K562 (cell line): Measurements from ENCODE around the gene THAP4. TPM values are rescaled to one million over a fixed set of nuclear protein-coding genes. Genes with fewer than 3 reads are reported as not detected.

Experiments
- CBFB ChIP-seq: sonication (generic); formaldehyde crosslinking; IDR thresholded peaks from 2 replicates; pipeline ENCODE4 v1.4.0; 2020; ENCODE audit warnings: mild to moderate bottlenecking, missing genetic modification reagents
- CHD1 ChIP-seq: fragments of 200-600 bp; sonication (generic); IDR thresholded peaks from one replicate; pipeline ENCODE4 v1.6.1; 2012; ENCODE audit warnings: mild to moderate bottlenecking, moderate library complexity, low read length, inconsistent platforms
- ELK1 ChIP-seq: sonication (generic); formaldehyde crosslinking; IDR thresholded peaks from 2 replicates; pipeline ENCODE4 v1.8.1; 2022; ENCODE audit warnings: missing genetic modification reagents
- ETV5 ChIP-seq: sonication (generic); formaldehyde crosslinking; IDR thresholded peaks from 2 replicates; pipeline ENCODE4 v1.4.0; 2020; ENCODE audit warnings: low read depth, mild to moderate bottlenecking, missing genetic modification reagents
- EZH2 ChIP-seq: IDR thresholded peaks from 2 replicates; pipeline ENCODE4 v1.6.1; 2012; ENCODE audit warnings: low read depth, mild to moderate bottlenecking, inconsistent platforms, low read length, borderline replicate concordance
- GABPA ChIP-seq: fragments of 200-800 bp; sonication (Bioruptor generic); conservative IDR thresholded peaks from 2 replicates; pipeline ENCODE4 v1.6.1; 2016; ENCODE audit warnings: low read depth, missing genetic modification characterization, missing compliant biosample characterization
- KHSRP ChIP-seq: fragments of 450-650 bp; IDR thresholded peaks from 2 replicates; pipeline ENCODE4 v1.6.1; 2017
- MAFF ChIP-seq: IDR thresholded peaks from 2 replicates; pipeline ENCODE4 v1.6.1; 2012; ENCODE audit warnings: low read length, improper control_type of control experiment
- NUFIP1 ChIP-seq: fragments of 450-650 bp; IDR thresholded peaks from 2 replicates; pipeline ENCODE4 v1.6.1; 2018; ENCODE audit not compliant: partially characterized antibody
- POLR2AphosphoS5 ChIP-seq: IDR thresholded peaks from 2 replicates; pipeline ENCODE4 v1.6.1; 2011; ENCODE audit warnings: mild to moderate bottlenecking, low read depth, low read length, moderate library complexity; ENCODE audit not compliant: control insufficient read depth, insufficient read depth
- REST ChIP-seq, 2 experiments: fragments of 450-650 bp; formaldehyde crosslinking in 1 of 2; IDR thresholded peaks; 2 replicates each; pipeline versions ENCODE4 v1.4.0 to v1.6.1; 2014 to 2020; ENCODE audit warnings: mild to moderate bottlenecking in 2 of 2, borderline replicate concordance in 1 of 2, low read depth in 1 of 2
- TCF15 ChIP-seq: fragments of 250-450 bp; sonication (Bioruptor Pico); IDR thresholded peaks from 2 replicates; pipeline ENCODE4 v1.8.0; 2022; ENCODE audit warnings: moderate library complexity, mild to moderate bottlenecking, inconsistent platforms
- ZBTB9 ChIP-seq: fragments of 450-650 bp; formaldehyde crosslinking; IDR thresholded peaks from 2 replicates; pipeline ENCODE4 v1.4.0; 2020; ENCODE audit warnings: mild to moderate bottlenecking, moderate library complexity
- ZNF121 ChIP-seq: sonication (generic); formaldehyde crosslinking; conservative IDR thresholded peaks from 2 replicates; pipeline ENCODE4 v1.8.0; 2022; ENCODE audit warnings: missing genetic modification reagents
- ZNF184 ChIP-seq: sonication (generic); formaldehyde crosslinking; IDR thresholded peaks from 2 replicates; pipeline ENCODE4 v1.5.0; 2020; ENCODE audit warnings: missing genetic modification reagents
- ZNF780A ChIP-seq: fragments of 250-450 bp; sonication (Bioruptor Pico); IDR thresholded peaks from 2 replicates; pipeline ENCODE4 v1.5.0; 2021; ENCODE audit warnings: mild to moderate bottlenecking
- polyA plus RNA-seq, 8 experiments: library from polyadenylated mRNA; depleted of rRNA in 4 of 8; stranded (reverse) in 5 of 8; unstranded in 3 of 8; fragments of >200 nt; fragmentation: Nextera tagmentation in 2 of 8; fragmentation: Illumina TruSeq in 1 of 8; extraction: Ambion mirVana in 2 of 8; extraction: Trizol in 1 of 8; gene quantifications; 2 replicates each; pipeline versions ENCODE4 v1.2.1 to v1.2.3, GENCODE V29; 2011 to 2014; ENCODE audit warnings: inconsistent platforms in 1 of 8, missing spikeins in 1 of 8
- total RNA-seq, 7 experiments: library from RNA; depleted of rRNA in 6 of 7; stranded (reverse); fragments of >200 nt in 6 of 7; fragmentation: Illumina TruSeq in 2 of 7; extraction: Trizol in 2 of 7; gene quantifications; 2 replicates each; pipeline versions ENCODE4 v1.2.1 to v1.2.3, GENCODE V29; 2011 to 2021; ENCODE audit warnings: low replicate concordance in 1 of 7

Gene THAP4
- total and polyA plus RNA-seq, 9 of the 15 experiments (the other 6 are each of a cell fraction or from before 2014, with no cell fraction given) = 8.6 to 60.9 (median 43.9) TPM

- peak; percentile 59 for TF ChIP-seq REST (IDR thresholded peaks at IDR 0.05; ENCODE audit: borderline replicate concordance)
- no peak for TF ChIP-seq REST (CRISPR knock-in tag; IDR thresholded peaks at IDR 0.05; ENCODE audit: low read depth)
- no peak for TF ChIP-seq TCF15 (CRISPR knock-in tag)
- no peak for TF ChIP-seq CHD1
- TF ChIP-seq POLR2AphosphoS5 = no peak
- no peak for TF ChIP-seq EZH2
- no peak for TF ChIP-seq NUFIP1
- no peak for TF ChIP-seq ZNF121 (CRISPR knock-in tag)
- no peak for TF ChIP-seq ELK1 (CRISPR knock-in tag)
- peak; percentile 44; the same call in 1 of the 2 replicates for TF ChIP-seq ETV5 (CRISPR knock-in tag)
- TF ChIP-seq ZBTB9 (CRISPR knock-in tag) = no peak
- no peak for TF ChIP-seq ZNF184 (CRISPR knock-in tag)
- TF ChIP-seq ZNF780A = no peak
- no peak for TF ChIP-seq KHSRP
- TF ChIP-seq GABPA (tag) = peak; percentile 64
- TF ChIP-seq CBFB = no peak
- no peak for TF ChIP-seq MAFF
Observed at GRCh38 chr2:241609859-241610793, 26.8 kb downstream of the THAP4 start (continued).
